ENCODE results near the gene XRCC5. TPM values are rescaled to one million over a fixed set of nuclear protein-coding genes. Genes with fewer than 3 reads are reported as not detected.

XRCC5 gene
- total and polyA plus RNA-seq, 2 donors (not counting 3 experiments of a cell fraction or from before 2014, with no cell fraction given): 267 to 319 TPM

- Histone ChIP-seq H3K4me2 (ENCODE audit: insufficient read depth, low read length) (no peak overlapping the region), H3K4me1 (ENCODE audit: control insufficient read depth, extremely low read depth, insufficient read depth, low read length) (no peaks in the 10 kb centered on the region), H3K9me3 (replicated peaks; ENCODE audit: control insufficient read depth, insufficient read depth, low read length) (no peaks in the 10 kb centered on the region), H3K9ac (replicated peaks; ENCODE audit: extremely low read depth, insufficient read depth, low read length) (no peak overlapping the region), H3K9me1 (replicated peaks; ENCODE audit: control insufficient read depth, extremely low read depth, insufficient read depth, low read length) (no peaks in the 10 kb centered on the region), H3K27me3 (ENCODE audit: control insufficient read depth in 2 of 2, insufficient read depth in 2 of 2, low read length in 2 of 2) (no peaks in the 10 kb centered on the region), H4K20me1 (replicated peaks; ENCODE audit: control insufficient read depth, extremely low read depth, insufficient read depth, low read length) (no peaks in the 10 kb centered on the region), H3K79me2 (ENCODE audit: control insufficient read depth, insufficient read depth, low read length) (no peaks in the 10 kb centered on the region), H3K36me3 (ENCODE audit: control insufficient read depth in 2 of 2, extremely low read depth in 1 of 2, insufficient read depth in 2 of 2, low read length in 2 of 2) (no peaks in the 10 kb centered on the region), H2AFZ (ENCODE audit: low read depth, low read length) (no peak overlapping the region), H3K4me3 (replicated peaks in 1 of 3; ENCODE audit: insufficient read depth in 1 of 3, low read depth in 1 of 3, low read length in 3 of 3) (no peak overlapping the region), H3K27ac (ENCODE audit: insufficient read depth, low read depth, low read length) (no peak overlapping the region)
- FAIRE-seq (no peak), DNase-seq (ENCODE audit: low read depth, low spot score) (no peak)
- intact Hi-C loops (cut with micrococcal nuclease) (no loop called here), dilution Hi-C loops (cut with MboI; ENCODE audit: extremely low pct_ligation_motif_present, low sequenced_read_pairs) (no loop called here)
- TF ChIP-seq POLR2A (IDR thresholded peaks at IDR 0.05; ENCODE audit: low read depth, low read length): no peak
- TF ChIP-seq GATA2 (IDR thresholded peaks at IDR 0.05; ENCODE audit: insufficient read depth, insufficient read length, low read depth, low read length): no peak
- TF ChIP-seq EZH2 (IDR thresholded peaks at IDR 0.05; ENCODE audit: borderline replicate concordance, low read depth, low read length, severe bottlenecking): no peak
- no peak for TF ChIP-seq CTCF (IDR thresholded peaks at IDR 0.05; ENCODE audit: extremely low read depth in 1 of 2, insufficient read depth in 1 of 2, low read depth in 1 of 2, low read length in 2 of 2)
- TF ChIP-seq MAX (IDR thresholded peaks at IDR 0.05; ENCODE audit: insufficient read depth, insufficient read length): no peak
- no peak for TF ChIP-seq FOS (IDR thresholded peaks at IDR 0.05; ENCODE audit: borderline replicate concordance, insufficient read depth, low read length)
- TF ChIP-seq MYC (IDR thresholded peaks at IDR 0.05; ENCODE audit: low read depth, low read length): no peak
- no peak for TF ChIP-seq JUN (IDR thresholded peaks at IDR 0.05; ENCODE audit: borderline replicate concordance, insufficient read depth, insufficient read length, low read depth)
- no peak for TF ChIP-seq POLR2AphosphoS5 (IDR thresholded peaks at IDR 0.05; ENCODE audit: insufficient read depth, low read depth, low read length)
- no TSS peak for BruUV-seq (replicated peaks)
- ChIA-PET CTCF (no interaction called here), POLR2A (no interaction called here)
These were observed 124.3 kb downstream of the XRCC5 start for GRCh38 chr2:216233281-216233995.

All from endothelial cell of umbilical vein (primary cell).